Mesenchymal stem cell (in vitro differentiated cells and primary cell): ENCODE results near the gene AZGP1.

ENCODE experiments used
- DNase-seq: peaks from one replicate; pipeline ENCODE4 v3.0.0-alpha.2; 2013
- H2AFZ ChIP-seq: one replicate; pipeline ENCODE4 v1.6.1; 2013; ENCODE audit warnings: low read depth, mild to moderate bottlenecking, control low read depth, inconsistent platforms, low read length, moderate library complexity
- H2AK5ac ChIP-seq: 2 replicates; pipeline ENCODE4 v1.6.1; 2013; ENCODE audit warnings: low read length, moderate library complexity, mild to moderate bottlenecking, inconsistent platforms; ENCODE audit not compliant: severe bottlenecking
- H2BK120ac ChIP-seq: one replicate; pipeline ENCODE4 v1.6.1; 2013; ENCODE audit warnings: low read depth, mild to moderate bottlenecking, inconsistent platforms, low read length, moderate library complexity
- H2BK12ac ChIP-seq, 2 experiments: one replicate each; pipeline ENCODE4 v1.6.1; 2013; ENCODE audit warnings: inconsistent platforms in 2 of 2, low read length in 2 of 2, mild to moderate bottlenecking in 2 of 2, moderate library complexity in 2 of 2, control low read depth in 1 of 2
- H2BK15ac ChIP-seq: one replicate; pipeline ENCODE4 v1.6.1; 2013; ENCODE audit warnings: mild to moderate bottlenecking, low read depth, inconsistent platforms; ENCODE audit not compliant: poor library complexity, severe bottlenecking
- H2BK5ac ChIP-seq: 2 replicates; pipeline ENCODE4 v1.6.1; 2013; ENCODE audit warnings: low read depth, mild to moderate bottlenecking, low read length, control low read depth, inconsistent platforms; ENCODE audit not compliant: poor library complexity, severe bottlenecking
- H3K14ac ChIP-seq, 2 experiments: one replicate each; pipeline ENCODE4 v1.6.1; 2013; ENCODE audit warnings: inconsistent platforms in 2 of 2, low read length in 2 of 2, control low read depth in 1 of 2, mild to moderate bottlenecking in 1 of 2, moderate library complexity in 1 of 2
- H3K18ac ChIP-seq, 2 experiments: one replicate each; pipeline ENCODE4 v1.6.1; 2013; ENCODE audit warnings: inconsistent platforms in 2 of 2, low read length in 2 of 2, control low read depth in 1 of 2, low read depth in 1 of 2, mild to moderate bottlenecking in 1 of 2
- H3K23ac ChIP-seq, 2 experiments: one replicate each; pipeline ENCODE4 v1.6.1; 2013; ENCODE audit warnings: inconsistent platforms in 2 of 2, low read length in 2 of 2, mild to moderate bottlenecking in 2 of 2, moderate library complexity in 2 of 2, control low read depth in 1 of 2
- H3K27ac ChIP-seq: 2 replicates; pipeline ENCODE4 v1.5.1; 2013; ENCODE audit warnings: mild to moderate bottlenecking, moderate library complexity, low read length, control low read depth, inconsistent platforms; ENCODE audit not compliant: poor library complexity, severe bottlenecking
- H3K27me3 ChIP-seq, 2 experiments: 2 replicates each; pipeline versions ENCODE4 v1.6.1 to v1.7.0; 2013; ENCODE audit warnings: low read length in 2 of 2, mild to moderate bottlenecking in 2 of 2, moderate library complexity in 2 of 2, control low read depth in 1 of 2, inconsistent platforms in 1 of 2; ENCODE audit not compliant: control insufficient read depth in 1 of 2, insufficient read depth in 1 of 2
- H3K36me3 ChIP-seq, 2 experiments: 2 replicates each; pipeline versions ENCODE4 v1.6.1 to v1.7.0; 2013; ENCODE audit warnings: low read length in 2 of 2, control low read depth in 1 of 2, inconsistent platforms in 1 of 2, low read depth in 1 of 2, mild to moderate bottlenecking in 1 of 2; ENCODE audit not compliant: insufficient read depth in 2 of 2, control insufficient read depth in 1 of 2
- H3K4ac ChIP-seq, 2 experiments: one replicate each; pipeline ENCODE4 v1.6.1; 2013; ENCODE audit warnings: inconsistent platforms in 2 of 2, low read length in 2 of 2, mild to moderate bottlenecking in 2 of 2, moderate library complexity in 2 of 2, control low read depth in 1 of 2, low read depth in 1 of 2
- H3K4me1 ChIP-seq: 2 replicates; pipeline ENCODE4 v1.6.1; 2013; ENCODE audit warnings: low read depth, low read length, control low read depth; ENCODE audit not compliant: control insufficient read depth, insufficient read depth
- H3K4me2 ChIP-seq: 2 replicates; pipeline ENCODE4 v1.6.1; 2013; ENCODE audit warnings: low read length, mild to moderate bottlenecking, inconsistent platforms; ENCODE audit not compliant: poor library complexity, severe bottlenecking
- H3K4me3 ChIP-seq, 2 experiments: 2 replicates each; pipeline versions ENCODE4 v1.5.1 to v1.7.0; 2013; ENCODE audit warnings: low read length in 2 of 2, mild to moderate bottlenecking in 2 of 2, control low read depth in 1 of 2, low read depth in 1 of 2; ENCODE audit not compliant: insufficient read depth in 1 of 2
- H3K79me1 ChIP-seq: replicated peaks from 2 replicates; pipeline ENCODE4 v1.6.1; 2013; ENCODE audit warnings: mild to moderate bottlenecking, control low read depth, low read length, inconsistent platforms; ENCODE audit not compliant: poor library complexity, severe bottlenecking
- H3K9ac ChIP-seq: 2 replicates; pipeline ENCODE4 v1.7.0; 2013; ENCODE audit warnings: mild to moderate bottlenecking, low read length, moderate library complexity
- H3K9me3 ChIP-seq: 2 replicates; pipeline ENCODE4 v1.7.0; 2013; ENCODE audit warnings: mild to moderate bottlenecking, low read length; ENCODE audit not compliant: control insufficient read depth
- H4K8ac ChIP-seq: one replicate; pipeline ENCODE4 v1.6.1; 2013; ENCODE audit warnings: inconsistent platforms, mild to moderate bottlenecking, low read length, moderate library complexity
- H4K91ac ChIP-seq: one replicate; pipeline ENCODE4 v1.6.1; 2013; ENCODE audit warnings: mild to moderate bottlenecking, low read length, inconsistent platforms
- WGBS: methylation state at CpG from one replicate; pipeline ENCODE4 v1.1.7; 2013; ENCODE audit warnings: mixed read lengths; 5-methylcytosine and 5-hydroxymethylcytosine counted together

AZGP1 gene

GRCh38 chr7:100021297-100021696 lies 45.5 kb upstream of the AZGP1 start:
- Histone ChIP-seq H3K4me3 (no peak overlapping the region), H2BK12ac (no peak overlapping the region), H3K9ac (no peak overlapping the region), H2AFZ (no peak overlapping the region), H3K9me3 (no peaks in the 10 kb centered on the region), H2AK5ac (no peak overlapping the region), H4K91ac (no peak overlapping the region), H3K4me1 (peaks cover 6% of the 10 kb centered on the region), H4K8ac (no peak overlapping the region), H3K4ac (no peak overlapping the region), H3K18ac (no peak overlapping the region), H3K79me1 (peaks cover 20% of the 10 kb centered on the region), H3K23ac (no peak overlapping the region), H2BK5ac (no peak overlapping the region), H3K27me3 (no peaks in the 10 kb centered on the region), H2BK120ac (no peak overlapping the region), H3K14ac (no peak overlapping the region), H3K4me2 (no peak overlapping the region), H2BK15ac (no peak overlapping the region), H3K27ac (no peak overlapping the region), H3K36me3 (peaks cover 44 to 58% of the 10 kb centered on the region in 2 experiments)
- no peak for DNase-seq
- 98% methylated on average over 3 of the region's 3 CpGs for whole genome bisulfite sequencing

DNA sequence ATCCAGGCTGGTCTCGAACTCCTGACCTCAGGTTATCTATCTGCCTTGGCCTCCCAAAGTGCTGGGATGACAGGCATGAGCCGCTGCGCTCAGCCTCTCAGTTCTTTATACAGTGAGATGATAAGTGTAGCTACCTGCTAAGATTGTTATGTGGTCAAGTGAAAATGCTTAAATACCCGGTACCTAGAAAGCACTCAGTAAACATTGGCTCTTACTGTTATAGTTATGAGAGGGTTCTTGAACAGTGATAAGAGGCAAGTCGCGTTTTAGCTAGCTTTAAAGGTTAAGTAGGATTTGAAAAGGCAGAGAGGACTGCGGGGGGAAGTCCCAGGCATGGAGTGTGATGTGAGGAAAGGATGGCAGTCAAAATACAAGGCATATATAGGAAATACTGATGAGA lies 44.1 kb upstream of the AZGP1 start:
- H2AFZ ChIP-seq, result no peak overlapping the region
- no peak overlapping the region for H3K4me3 ChIP-seq
- H2BK12ac ChIP-seq, result no peak overlapping the region
- DNase-seq, result no peak
- no peak overlapping the region for H3K9ac ChIP-seq
- no peak overlapping the region for H2BK15ac ChIP-seq
- peaks cover 6% of the 10 kb centered on the region for H3K4me1 ChIP-seq
- no peaks in the 10 kb centered on the region for H3K27me3 ChIP-seq
- WGBS, result 96% methylated on average over 7 of the region's 7 CpGs
- H4K91ac ChIP-seq, result no peak overlapping the region
- H3K9me3 ChIP-seq, result no peaks in the 10 kb centered on the region
- H2AK5ac ChIP-seq, result no peak overlapping the region
- no peak overlapping the region for H3K14ac ChIP-seq
- H3K18ac ChIP-seq, result no peak overlapping the region
- peaks cover 39 to 44% of the 10 kb centered on the region in 2 experiments for H3K36me3 ChIP-seq
- H2BK120ac ChIP-seq, result no peak overlapping the region
- no peak overlapping the region for H3K4me2 ChIP-seq
- H3K23ac ChIP-seq, result no peak overlapping the region
- no peak overlapping the region for H2BK5ac ChIP-seq
- H3K27ac ChIP-seq, result no peak overlapping the region
- no peak overlapping the region for H3K4ac ChIP-seq
- peaks cover 20% of the 10 kb centered on the region for H3K79me1 ChIP-seq
- no peak overlapping the region for H4K8ac ChIP-seq

DNA sequence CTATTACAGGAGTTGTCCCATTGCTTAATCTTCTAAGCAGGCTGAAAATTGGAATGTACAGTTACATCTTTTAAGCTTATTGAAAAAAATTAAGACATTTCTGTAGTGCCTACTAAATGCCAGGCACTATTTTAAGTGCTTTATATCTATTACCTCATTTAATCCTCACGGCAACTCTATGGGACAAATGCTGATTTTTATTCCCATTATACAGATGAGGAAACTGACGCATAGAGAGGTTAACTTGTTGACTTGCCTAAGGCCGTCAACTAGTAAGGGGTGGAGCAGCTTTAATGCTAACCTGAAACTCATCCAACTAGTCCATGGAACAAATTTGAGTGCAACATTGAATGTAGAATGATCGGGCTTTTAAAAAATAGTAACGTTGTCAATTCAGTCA lies 42.0 kb upstream of the AZGP1 start:
- H4K8ac ChIP-seq, result no peak overlapping the region
- H3K79me1 ChIP-seq, result peaks cover 8% of the 10 kb centered on the region
- H3K23ac ChIP-seq, result no peak overlapping the region
- H3K27me3 ChIP-seq, result no peaks in the 10 kb centered on the region
- H3K18ac ChIP-seq, result no peak overlapping the region
- H2BK5ac ChIP-seq, result no peak overlapping the region
- peak overlapping the region in 1 of 2 experiments; percentile 100 for H3K4me3 ChIP-seq
- 96% methylated on average over 5 of the region's 5 CpGs for WGBS
- H3K4me2 ChIP-seq, result no peak overlapping the region
- H3K9me3 ChIP-seq, result no peaks in the 10 kb centered on the region
- H3K4me1 ChIP-seq, result peaks cover 6% of the 10 kb centered on the region
- no peak overlapping the region for H3K27ac ChIP-seq
- H3K4ac ChIP-seq, result no peak overlapping the region
- H3K9ac ChIP-seq, result peak overlapping the region; percentile 98
- H4K91ac ChIP-seq, result no peak overlapping the region
- peaks cover 21 to 24% of the 10 kb centered on the region in 2 experiments for H3K36me3 ChIP-seq
- no peak overlapping the region for H2BK12ac ChIP-seq
- DNase-seq, result no peak
- no peak overlapping the region for H2AFZ ChIP-seq
- H3K14ac ChIP-seq, result no peak overlapping the region
- no peak overlapping the region for H2AK5ac ChIP-seq
- H2BK120ac ChIP-seq, result no peak overlapping the region
- no peak overlapping the region for H2BK15ac ChIP-seq

GRCh38 chr7:100017300-100017699 lies 41.5 kb upstream of the AZGP1 start:
- 93% methylated on average over 11 of the region's 11 CpGs for WGBS
- peak; percentile 33 for DNase-seq
- H2AFZ ChIP-seq, result no peak overlapping the region

More at GRCh38 chr7:100017300-100017699, 41.5 kb upstream of the AZGP1 start:
- H3K9me3 ChIP-seq, result no peaks in the 10 kb centered on the region
- no peak overlapping the region for H4K8ac ChIP-seq
- H3K14ac ChIP-seq, result no peak overlapping the region
- no peak overlapping the region for H2AK5ac ChIP-seq
- H3K4me1 ChIP-seq, result peaks cover 6% of the 10 kb centered on the region
- peak overlapping the region; percentile 98 for H3K9ac ChIP-seq
- H3K18ac ChIP-seq, result no peak overlapping the region
- H3K27ac ChIP-seq, result no peak overlapping the region
- H3K4me3 ChIP-seq, result peak overlapping the region in 1 of 2 experiments; percentile 100
- no peak overlapping the region for H3K4me2 ChIP-seq
- peaks cover 17 to 18% of the 10 kb centered on the region in 2 experiments for H3K36me3 ChIP-seq
- H3K23ac ChIP-seq, result no peak overlapping the region
- H2BK5ac ChIP-seq, result no peak overlapping the region
- no peak overlapping the region for H2BK120ac ChIP-seq
- no peak overlapping the region for H2BK15ac ChIP-seq
- no peaks in the 10 kb centered on the region for H3K27me3 ChIP-seq
- H3K4ac ChIP-seq, result no peak overlapping the region
- no peak overlapping the region for H4K91ac ChIP-seq
- H2BK12ac ChIP-seq, result no peak overlapping the region
- peaks cover 5% of the 10 kb centered on the region for H3K79me1 ChIP-seq
